Fibroblast of skin of scalp (primary cell): ENCODE measurements around the gene LMAN2.

Source experiments
- DNase-seq: peaks from one replicate; pipeline ENCODE4 v3.0.0-alpha.2; 2013

Gene LMAN2

DNA sequence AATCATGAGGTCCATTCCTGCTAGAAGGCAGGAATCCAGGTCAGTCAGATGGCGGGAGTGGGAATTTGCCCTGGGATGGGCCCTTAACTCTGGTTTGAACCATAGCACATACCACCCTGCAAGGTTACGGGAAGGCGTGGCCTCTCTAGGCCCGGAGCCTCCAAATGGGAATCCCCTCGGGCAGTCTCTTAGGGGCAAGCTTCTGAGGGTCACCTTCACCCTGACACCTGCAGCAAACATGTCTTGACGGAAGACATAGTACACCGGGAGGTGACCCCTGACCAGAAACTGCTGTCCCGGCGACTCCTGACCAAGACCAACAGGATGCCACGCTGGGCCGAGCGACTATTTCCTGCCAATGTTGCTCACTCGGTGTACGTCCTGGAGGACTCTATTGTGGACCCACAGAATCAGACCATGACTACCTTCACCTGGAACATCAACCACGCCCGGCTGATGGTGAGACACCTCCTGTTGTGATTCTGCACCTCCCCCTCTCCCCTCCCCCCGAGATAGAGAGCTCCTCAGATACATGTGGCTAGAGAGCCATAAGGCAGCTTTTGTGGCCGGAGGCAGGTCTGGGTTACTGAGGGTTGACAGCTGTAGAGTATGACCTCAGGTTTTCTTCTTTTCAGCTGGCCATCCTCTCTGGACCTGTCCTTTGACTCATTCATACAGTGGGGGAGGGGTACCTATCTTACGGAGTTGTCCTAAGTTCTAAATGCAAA, 46.9 kb downstream of the LMAN2 start:
- peak; percentile 8 for DNase-seq

DNA sequence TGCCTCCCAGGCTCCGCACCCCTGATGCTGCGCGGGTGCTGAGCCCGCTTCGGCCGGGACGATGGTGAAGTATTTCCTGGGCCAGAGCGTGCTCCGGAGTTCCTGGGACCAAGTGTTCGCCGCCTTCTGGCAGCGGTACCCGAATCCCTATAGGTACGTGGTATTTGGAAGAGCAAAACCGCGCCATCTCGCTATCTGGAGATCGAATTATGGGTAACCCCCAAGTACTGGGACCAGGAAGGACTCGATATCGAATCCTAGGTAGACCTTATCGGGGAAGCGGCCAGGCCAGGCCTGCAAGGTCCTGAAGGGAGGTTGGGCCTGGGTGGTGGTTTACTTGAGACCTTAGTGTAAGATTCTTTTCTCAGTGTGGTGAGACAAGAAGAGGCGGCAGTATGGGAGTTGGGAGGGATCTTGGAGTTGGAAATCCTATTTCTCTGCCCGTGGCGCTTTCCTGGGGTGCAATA, 47.5 kb downstream of the LMAN2 start:
- no peak for DNase-seq

DNA sequence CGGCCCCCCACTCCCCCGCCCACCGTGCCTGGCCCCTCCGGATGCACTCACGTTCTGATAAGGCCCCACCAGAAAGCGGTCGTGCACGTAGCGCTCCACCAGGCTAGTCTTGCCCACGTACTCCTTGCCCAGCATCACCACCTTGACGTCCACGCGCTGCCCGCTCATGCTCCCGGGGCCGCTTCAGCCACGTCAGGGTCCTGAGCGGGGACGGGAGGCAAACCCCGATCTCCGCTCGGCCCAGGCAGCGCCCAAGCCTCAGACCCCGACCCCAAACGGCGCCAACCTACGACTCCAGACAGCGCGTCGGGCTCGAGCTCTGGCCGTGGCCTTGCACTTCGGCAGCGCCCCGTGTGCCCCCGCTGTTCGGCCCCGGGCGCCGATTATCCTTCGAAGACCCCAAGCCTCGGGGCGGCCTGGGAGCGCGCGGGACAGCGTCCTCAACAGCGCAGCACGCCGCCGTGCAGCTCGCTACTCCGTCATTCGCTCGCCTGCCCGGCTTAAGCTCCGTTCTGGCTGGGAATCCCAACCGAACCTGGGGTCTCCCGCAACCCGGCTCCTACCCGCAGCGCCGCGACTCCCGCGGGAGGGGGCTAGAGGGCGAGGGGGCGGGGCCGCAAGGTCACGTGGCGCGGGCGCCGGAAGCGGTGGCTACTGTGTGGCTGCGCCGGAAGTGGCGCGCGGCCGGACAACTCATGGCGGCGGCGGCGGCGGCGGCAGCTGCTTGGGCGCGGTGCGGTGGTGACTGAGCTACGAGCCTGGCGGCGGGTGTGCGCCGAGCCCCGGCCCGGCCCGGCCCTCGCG, 48.1 kb downstream of the LMAN2 start, which contains the start of the genes PRELID1 and RAB24:
Gene PRELID1, plus strand, starts transcription at position 679 of the 804 bp plus-strand sequence. CDS start 187 bp downstream, outside the sequence.
Gene RAB24, minus strand, starts transcription at position 599 of the 804 bp plus-strand sequence. Its CDS starts 431 bp downstream, at position 168.
- peak; percentile 85 for DNase-seq

DNA sequence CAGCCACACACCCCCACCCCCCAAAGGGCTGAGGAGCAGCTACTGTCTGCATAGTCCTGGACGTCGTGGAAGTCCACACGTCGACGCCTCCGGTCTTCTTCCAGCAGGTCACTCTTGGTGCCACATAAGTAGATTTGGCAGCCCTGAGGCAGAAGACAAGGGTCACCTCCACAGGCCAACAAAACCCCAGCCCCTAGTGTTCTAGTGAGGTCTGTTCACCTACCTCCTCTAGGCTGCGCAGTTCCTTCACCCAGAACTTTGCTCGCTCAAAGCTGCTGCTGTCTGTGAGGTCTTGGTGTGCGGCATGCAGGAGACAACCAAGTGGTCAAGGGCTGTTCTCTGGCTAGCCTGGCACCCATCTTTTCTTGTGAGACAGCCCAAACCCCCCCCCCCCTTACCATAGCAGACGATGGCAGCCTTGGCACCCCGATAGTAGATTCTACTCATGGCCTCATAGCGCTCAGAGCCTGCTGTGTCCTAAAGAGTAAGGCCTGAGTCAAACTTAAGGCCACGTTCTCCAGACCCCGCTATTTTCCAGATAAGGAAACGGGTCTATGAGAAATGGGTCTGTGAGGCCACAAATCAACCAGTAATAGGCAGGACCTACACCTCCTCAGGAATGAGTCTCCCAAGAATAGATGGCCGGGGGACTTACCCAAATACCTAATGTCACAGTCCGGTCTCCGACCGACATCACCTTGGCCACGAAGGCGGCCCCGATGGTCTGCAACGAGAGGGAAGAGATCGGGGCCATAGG, 48.9 kb downstream of the LMAN2 start:
- peak; percentile 12 for DNase-seq

DNA sequence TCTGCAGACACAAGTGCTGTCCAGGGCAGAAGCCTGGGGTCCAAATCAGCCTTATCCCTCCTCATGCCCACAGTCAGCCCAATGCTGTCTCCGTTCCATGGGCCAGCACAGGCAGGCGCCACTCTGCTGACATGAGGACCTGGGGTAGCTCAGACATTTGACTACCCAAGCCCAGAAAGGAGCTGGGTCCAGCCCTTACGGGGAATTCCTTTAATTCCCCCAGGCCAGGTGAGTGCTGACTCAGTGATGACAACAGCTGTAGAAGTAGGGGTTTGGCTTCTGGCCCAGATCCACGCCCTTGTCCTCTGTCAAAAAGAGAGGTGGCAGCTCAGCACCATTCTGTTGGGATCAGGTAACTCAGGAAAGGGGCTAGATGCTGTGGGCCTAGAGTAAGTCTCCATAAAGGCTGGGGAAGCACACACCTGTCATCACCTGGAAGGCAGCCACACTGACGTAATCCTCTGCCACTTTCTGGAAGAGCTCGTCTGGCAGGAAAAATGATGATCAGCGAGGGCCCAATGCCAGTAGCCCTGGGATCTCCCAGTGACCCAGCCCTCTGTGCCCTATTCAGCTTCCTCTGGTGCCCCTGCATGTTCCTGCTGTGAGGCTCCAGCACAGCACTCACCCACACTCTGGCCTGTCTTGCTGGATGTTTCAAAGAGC, 49.8 kb downstream of the LMAN2 start:
- no peak for DNase-seq

DNA sequence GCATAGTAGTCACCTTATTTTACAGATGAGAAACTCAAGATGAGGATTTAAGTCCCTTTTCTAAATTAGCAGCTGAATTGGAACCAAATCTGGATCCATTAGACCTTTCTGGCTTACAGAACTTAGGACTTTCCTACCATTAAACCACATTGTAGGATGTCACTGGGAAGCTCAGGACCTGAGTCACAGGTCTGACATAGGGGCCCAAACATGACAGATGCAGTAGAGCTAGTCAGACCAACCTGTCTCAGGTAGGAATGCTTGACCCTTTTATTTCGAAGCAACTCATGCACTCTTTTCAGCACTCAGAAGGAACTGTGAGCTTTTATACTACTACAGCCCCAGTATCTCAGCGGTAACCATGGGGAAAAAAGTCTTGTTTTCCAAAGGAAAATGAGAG, 50.5 kb downstream of the LMAN2 start:
- DNase-seq = no peak

DNA sequence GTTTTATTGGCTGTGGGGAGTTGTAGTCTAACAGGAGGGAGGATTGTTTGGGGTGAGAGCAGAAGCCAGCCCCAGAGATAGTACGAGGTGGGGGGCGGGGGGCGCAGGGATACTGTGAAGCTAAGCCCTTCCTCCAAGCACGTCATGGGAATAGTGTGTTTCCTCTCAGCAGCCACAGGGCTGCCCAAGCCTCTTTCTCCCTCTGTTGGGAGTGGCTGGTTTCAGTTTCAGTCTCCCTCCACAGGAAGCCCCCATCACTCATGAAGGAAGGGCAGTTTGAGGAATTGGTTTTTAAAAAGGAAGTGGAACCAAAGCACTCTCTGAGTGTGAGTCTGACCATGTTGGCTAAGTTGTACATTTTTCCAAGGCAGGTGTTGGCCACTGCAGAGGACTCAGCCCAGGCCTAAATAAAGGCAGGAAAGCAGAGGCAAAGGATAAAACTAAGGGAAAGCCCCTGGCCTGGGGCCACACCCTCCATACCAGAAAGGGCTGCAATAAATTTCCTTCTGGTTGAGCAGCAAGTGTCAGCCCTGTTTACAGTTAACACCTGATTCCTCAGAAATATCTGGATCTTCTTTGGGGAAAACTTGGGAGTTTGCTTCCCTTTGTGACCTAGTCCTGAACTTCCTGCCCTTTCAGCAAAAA, 51.1 kb downstream of the LMAN2 start:
- DNase-seq = peak; percentile 76

DNA sequence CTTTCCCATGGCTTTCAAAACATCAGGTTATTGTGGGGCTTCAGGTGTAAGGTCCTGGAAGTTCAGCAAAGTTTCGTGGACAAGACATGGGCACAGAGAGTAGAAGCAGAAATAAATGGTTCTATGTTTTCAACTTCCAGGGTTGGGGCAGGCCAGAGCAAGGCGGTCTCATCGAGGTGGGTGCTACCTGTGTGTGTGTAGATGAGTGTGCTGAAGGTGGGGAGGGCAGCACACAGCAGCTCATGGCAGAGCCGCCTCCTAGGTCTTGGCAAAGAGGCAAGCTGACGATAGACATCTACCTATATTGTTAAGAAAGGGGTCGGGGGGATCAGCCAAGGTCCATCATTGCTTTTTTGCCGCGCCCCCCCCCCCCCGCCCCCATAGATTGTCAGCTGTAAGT, 51.8 kb downstream of the LMAN2 start:
- DNase-seq = no peak

DNA sequence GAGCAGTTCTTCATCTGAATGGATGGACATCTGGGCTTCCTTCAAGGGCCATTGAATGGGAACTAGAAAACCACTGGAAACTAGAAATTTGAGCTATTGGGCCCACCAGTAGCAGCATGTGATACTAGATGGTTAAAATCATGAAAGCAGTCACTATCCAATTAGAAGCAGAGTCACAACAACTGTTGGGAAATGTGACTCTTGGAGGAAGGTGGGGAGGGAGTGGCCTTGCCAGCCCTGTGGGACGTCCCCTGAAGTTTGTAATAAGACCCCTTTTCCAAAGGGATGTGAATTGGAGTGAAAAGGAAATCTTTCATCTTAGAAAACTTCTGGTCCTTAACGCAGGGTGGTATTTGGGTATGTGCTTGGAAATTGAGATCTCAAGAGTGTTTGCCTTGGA, 53.5 kb downstream of the LMAN2 start:
- DNase-seq = no peak

DNA sequence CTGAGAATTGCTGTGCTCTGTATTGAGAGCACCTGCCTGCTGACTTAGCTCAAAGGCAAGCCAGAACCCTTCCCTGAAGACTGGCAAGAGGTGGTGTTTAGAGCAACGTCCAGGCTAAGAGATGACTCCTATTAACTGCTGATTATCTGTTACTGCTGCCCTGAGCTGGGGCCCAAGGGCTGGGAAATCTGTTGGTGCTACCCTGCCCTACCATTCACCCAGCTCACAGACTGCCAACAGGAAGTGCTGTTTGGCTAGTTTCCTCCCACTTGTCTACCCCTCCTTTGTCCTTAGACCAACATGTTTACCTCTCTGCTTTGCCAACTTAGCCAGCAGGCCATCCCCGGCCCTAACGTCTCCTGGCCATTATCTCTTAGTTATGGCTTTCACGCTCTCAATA, 54.9 kb downstream of the LMAN2 start:
- DNase-seq = no peak

DNA sequence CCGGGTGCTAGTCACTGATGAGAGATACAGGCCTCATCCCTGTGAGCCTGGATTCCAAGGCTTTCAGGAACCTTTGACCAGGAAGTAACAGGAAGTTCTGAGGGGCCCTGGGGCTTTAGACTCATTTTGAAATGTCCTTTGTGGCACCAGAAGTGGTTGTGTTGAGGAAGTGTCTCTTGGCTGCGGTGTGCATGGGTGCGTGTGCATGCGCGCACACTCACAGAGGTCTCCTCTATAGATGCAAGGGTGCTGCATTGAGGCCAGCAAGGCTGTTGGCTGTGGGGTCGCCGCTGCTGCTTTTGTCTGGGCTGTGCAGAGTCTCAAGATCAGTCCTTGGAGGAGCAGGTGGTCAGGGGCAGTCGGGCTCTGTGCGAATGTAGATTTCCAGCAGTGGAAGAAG, 55.5 kb downstream of the LMAN2 start:
- no peak for DNase-seq

DNA sequence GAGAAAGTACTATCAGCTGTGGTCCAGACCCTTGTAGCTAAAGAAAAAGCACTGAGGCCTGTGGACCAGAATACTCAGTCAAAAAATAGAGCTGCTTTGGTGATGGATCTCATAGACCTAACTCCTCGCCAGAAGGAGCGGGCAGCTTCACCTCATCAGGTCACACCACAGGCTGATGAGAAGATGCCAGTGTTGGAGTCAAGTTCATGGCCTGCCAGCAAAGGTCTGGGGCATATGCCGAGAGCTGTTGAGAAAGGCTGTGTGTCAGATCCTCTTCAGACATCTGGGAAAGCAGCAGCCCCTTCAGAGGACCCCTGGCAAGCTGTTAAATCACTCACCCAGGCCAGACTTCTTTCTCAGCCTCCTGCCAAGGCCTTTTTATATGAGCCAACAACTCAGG, 56.8 kb downstream of the LMAN2 start:
- DNase-seq = no peak

DNA sequence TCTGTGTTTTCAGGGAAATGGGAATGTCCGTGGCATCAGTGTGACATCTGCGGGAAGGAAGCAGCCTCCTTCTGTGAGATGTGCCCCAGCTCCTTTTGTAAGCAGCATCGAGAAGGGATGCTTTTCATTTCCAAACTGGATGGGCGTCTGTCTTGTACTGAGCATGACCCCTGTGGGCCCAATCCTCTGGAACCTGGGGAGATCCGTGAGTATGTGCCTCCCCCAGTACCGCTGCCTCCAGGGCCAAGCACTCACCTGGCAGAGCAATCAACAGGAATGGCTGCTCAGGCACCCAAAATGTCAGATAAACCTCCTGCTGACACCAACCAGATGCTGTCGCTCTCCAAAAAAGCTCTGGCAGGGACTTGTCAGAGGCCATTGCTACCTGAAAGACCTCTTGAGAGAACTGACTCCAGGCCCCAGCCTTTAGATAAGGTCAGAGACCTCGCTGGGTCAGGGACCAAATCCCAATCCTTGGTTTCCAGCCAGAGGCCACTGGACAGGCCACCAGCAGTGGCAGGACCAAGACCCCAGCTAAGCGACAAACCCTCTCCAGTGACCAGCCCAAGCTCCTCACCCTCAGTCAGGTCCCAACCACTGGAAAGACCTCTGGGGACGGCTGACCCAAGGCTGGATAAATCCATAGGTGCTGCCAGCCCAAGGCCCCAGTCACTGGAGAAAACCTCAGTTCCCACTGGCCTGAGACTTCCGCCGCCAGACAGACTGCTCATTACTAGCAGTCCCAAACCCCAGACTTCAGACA, 57.5 kb downstream of the LMAN2 start:
- no peak for DNase-seq

DNA sequence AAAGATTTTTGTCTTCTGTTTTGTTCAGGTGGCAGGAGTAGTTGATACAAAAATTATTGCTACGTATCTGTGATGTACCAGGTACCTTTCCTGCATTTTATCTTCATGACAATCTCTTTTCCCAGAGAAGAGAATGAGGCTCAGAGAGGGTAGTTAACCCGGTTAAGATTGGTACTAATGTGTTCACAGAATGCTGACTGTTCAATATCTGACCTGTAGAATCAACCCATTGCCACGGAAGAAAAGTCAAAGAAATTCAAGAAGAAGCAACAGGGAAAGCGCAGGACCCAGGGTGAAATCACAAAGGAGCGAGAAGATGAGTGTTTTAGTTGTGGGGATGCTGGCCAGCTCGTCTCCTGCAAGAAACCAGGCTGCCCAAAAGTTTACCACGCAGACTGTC, 59.7 kb downstream of the LMAN2 start:
- no peak for DNase-seq

DNA sequence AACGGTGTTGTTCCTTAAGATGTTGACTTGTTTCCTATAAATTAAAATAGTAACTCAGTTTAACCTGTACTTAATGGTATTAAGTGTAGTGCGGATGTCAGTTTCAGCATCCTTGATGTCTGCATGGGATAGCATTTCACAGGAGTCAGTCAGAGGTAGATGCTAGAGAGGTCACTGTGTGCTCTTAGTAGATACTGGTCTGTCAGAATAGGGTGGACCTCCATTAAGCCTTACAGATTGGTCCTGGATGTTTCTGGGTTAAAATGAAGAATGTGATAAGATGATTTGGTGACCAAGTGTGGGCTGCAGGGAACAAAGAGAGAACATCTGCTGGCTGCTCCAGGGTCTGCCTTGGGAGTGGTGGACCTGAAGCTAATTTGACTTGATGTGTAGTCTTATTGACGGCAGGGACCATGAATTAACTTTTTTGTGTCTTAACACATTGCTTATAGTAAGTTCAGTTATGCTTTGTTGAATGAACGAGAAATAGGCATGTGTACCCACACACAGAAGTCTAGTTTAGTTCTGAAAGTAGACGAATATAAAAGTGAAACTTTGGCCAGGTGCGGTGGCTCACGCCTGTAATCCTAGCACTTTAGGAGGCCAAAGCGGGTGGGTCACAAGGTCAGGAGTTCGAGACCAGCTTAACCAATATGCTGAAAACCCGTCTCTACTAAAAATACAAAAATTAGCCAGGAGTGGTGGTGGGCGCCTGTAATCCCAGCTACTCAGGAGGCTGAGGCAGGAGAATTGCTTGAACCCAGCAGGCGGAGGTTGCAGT, 60.5 kb downstream of the LMAN2 start:
- DNase-seq = no peak

DNA sequence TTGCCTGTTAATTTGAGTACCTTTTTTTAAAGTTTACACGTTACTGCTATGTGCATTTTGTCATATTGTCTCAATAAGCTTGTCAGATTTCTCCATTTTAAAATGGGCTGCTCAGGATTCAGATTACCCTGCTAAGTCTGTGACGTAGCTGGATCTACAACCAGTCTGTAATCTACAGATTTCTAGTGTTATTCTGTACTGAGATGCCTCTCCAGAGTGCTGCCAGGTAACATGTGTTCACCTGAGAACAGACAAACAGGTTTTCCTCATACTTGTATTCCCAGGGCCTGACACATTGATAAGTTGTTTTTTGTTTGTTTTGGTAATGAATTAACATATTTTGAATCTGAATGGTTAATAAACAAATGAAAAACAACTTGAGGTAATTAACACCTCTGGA, 63.3 kb downstream of the LMAN2 start:
- DNase-seq = no peak
